AG04449 (cell line): Measurements from ENCODE around the gene CRABP1.

Source experiments
- CTCF ChIA-PET: fragments of 350-600 bp; formaldehyde crosslinking; extraction: SDS; loops from one replicate; lab custom pipeline; 2021; ENCODE audit warnings: antibody characterized with exemption; lab: Yijun Ruan, JAX
- POLR2A ChIA-PET: fragments of 400-600, 350-600 bp; formaldehyde crosslinking; extraction: SDS; loops from one replicate; lab custom pipeline; 2020; ENCODE audit warnings: antibody characterized with exemption, inconsistent platforms; lab: Yijun Ruan, JAX
- DNase-seq: peaks from one replicate; pipeline ENCODE4 v3.0.0-alpha.2; 2010; ENCODE audit warnings: low read depth, low spot score
- H3K4me3 ChIP-seq: 2 replicates; pipeline ENCODE4 v1.5.1; 2011; ENCODE audit warnings: low read depth, mild to moderate bottlenecking, control low read depth, low read length
- CTCF ChIP-seq: IDR thresholded peaks from one replicate; pipeline ENCODE4 v1.5.1; 2011; ENCODE audit warnings: mild to moderate bottlenecking, moderate library complexity, low read length, control low read depth, inconsistent platforms; ENCODE audit not compliant: insufficient read depth; ENCODE audit errors: missing control alignments

Gene CRABP1

DNA sequence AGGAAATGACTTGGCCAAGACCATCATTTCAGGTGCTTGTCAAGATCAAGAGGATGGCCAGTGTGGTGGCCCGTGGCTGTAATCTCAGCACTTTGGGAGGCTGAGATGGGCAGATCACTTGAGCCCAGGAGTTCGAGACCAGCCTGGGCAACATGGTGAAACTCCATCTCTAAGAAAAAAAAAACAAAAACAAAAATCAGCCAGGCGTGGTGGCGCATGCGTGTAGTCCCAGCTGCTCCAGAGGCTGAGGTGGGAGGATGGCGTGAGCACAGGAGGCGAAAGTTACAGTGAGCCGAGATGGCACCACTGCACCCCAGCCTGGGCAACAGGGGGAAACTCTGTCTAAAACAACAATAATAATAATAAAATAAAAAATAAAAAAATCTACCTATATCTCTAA is 15.0 kb downstream of the CRABP1 start:
- no peak for TF ChIP-seq CTCF
- CTCF ChIA-PET = no interaction called here
- H3K4me3 ChIP-seq = no peak overlapping the region
- no peak for DNase-seq
- POLR2A ChIA-PET = no interaction called here

DNA sequence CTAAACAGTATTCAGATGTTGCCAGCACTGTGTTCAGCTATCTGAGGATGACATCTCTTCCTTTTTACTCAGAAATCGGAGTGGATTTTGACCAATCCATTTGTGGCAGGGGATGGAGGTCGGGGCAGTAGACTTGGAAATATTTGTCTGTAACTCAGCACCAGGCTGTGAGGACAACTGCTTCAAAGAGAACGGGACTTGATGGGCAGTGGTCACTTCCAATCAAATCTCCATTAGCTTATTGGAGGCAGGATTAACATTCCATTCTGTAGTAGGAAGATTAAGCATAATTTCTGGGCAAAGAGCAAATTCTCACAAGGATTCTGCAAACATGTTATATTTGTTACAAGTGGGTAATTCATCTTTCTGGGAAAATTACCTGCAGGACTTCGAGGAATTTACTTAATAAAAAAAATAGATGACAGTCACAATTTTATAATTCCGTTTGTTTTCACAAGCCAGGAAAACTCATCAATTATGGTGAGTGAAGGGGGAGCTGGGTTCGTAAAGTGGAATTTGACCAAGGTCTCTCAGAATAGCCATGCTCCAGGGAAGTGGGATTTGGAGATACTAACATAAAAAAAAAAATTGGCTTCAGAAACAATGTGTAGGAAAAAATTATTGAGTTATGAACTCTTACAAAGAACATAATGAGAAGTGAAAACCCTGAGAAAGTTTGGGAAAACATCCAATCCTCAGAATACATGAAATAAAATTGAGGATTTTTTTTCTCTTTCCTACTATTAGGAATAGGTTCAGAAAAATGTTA is 18.1 kb downstream of the CRABP1 start:
- H3K4me3 ChIP-seq = no peak overlapping the region
- no peak for DNase-seq
- CTCF ChIA-PET = interaction anchor here (2.0 kb wide), 1 partner anchor 50 kb away, joined by 10 read pairs; no protein-coding TSS in a partner anchor
- POLR2A ChIA-PET = no interaction called here
- TF ChIP-seq CTCF = no peak

GRCh38 chr15:78359041-78359808 is 19.1 kb downstream of the CRABP1 start:
- ChIA-PET POLR2A (no interaction called here), CTCF (interaction anchor here (0.7 to 2.0 kb wide), 2 partner anchors 47 to 51 kb away, joined by 3 to 10 read pairs; no protein-coding TSS in a partner anchor)
- no peak overlapping the region for H3K4me3 ChIP-seq
- DNase-seq = no peak
- no peak for TF ChIP-seq CTCF

- TF ChIP-seq CTCF = no peak
- DNase-seq = no peak
- H3K4me3 ChIP-seq = no peak overlapping the region
- ChIA-PET CTCF (no interaction called here), POLR2A (no interaction called here)
These were observed 20.2 kb downstream of the CRABP1 start for GRCh38 chr15:78360367-78360801.

- POLR2A ChIA-PET = interaction anchor here (0.6 kb wide), 1 partner anchor 15 kb away, joined by 3 read pairs; no protein-coding TSS in a partner anchor
- DNase-seq = no peak
- CTCF ChIA-PET = interaction anchor here (1.3 to 1.7 kb wide), 2 partner anchors 24 to 52 kb away, joined by 3 to 4 read pairs; no protein-coding TSS in a partner anchor
- H3K4me3 ChIP-seq = no peak overlapping the region
- TF ChIP-seq CTCF = no peak
These were observed 21.0 kb downstream of the CRABP1 start for GRCh38 chr15:78360958-78361718.
